ENCODE results near the gene RIMBP2.

RIMBP2 gene

DNA sequence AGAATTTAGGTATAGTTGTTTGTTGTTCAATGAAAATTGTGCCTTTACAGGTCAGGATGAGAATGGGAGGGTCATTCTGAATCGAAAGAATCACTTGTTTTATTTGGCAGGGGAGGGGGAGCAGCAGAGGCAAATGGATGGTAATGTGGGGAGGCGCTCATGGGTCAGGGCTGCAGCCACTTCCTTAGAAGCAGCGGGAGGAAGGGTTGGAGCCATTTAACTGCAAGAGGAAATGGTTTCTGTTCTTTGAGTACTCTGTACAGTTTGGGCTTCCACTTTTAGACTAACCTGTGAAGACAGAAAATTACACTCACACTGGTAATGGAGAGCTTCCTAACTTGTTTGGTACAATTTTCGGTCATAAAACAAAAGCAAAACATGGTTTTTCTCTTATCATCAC lies 321.2 kb downstream of the RIMBP2 start:
- DNase-seq, result no peak

DNA sequence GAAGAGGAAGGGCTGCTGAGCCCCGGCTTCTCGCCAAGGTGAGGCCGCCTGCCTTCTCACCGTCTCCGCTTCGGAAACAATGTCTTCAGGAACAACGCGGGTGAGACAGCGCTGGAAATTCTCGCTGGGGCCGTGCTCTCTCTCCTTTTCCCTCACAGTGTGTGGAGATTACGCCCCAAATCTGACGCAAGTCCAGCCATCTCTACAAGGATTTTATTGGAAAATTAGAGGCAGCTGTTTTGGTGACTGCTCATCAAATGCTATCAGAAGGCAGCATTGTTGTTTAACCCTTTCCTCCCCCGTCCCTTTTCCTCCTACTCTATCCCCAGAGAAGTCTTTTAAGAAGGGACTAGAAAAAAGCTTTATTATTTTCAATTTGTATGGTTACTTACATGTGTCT lies 324.9 kb downstream of the RIMBP2 start:
- no peak for DNase-seq

DNA sequence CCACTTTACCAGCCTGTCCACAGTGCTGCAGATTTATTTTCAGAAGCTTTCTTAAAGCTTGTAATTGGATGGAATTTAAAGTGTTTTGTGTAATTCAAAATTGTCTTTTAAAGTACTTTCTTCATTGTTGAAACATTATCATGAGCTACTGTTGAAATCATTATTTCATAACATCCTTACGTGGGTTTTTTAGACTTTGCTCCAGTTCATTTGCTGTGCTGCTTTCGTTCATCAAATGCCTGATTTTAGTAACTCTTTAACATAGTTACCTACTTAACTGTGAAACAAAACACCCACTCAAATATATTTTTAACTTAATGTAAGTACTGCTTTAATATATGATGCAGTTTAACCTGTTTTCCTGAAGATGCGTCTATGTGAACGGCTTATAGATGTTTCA lies 330.9 kb downstream of the RIMBP2 start:
- DNase-seq, result no peak

DNA sequence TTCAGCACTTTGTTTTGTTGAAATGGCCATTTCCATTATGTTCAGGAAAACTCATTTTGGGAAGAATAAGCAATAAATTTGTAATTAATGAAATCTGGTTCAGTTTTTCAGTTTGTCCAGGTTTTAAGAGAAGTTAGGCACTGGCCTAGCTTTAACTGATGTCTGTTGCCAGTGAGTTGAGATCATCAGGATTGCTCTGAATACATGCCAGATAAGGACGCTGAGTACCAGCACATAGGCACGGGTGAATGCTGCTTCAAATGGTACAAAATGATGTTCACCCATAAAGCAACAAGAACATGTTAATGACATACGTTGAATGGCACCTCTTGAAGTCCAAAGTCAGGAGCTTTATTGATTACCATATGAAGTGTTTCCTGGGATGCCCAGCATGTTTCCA lies 331.9 kb downstream of the RIMBP2 start:
- no peak for DNase-seq

DNA sequence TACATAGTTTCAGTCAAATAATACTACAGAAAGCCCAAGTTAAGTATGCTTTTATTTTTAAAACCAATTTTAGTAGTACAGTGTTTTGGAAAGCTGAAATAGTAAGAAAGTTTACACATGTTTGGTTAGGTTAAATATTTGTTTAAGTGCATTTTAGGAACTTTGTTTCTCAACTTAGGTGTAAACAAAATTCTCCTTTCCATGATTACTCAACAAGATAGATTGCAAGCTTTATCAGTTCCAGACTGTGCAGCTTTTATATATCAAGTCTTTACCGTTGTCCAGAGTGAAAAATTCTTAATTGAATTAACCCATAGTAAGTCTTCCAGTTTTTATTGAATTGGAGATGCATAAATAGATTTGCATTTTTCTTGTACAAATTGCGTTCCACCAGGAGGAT lies 333.3 kb downstream of the RIMBP2 start:
- no peak for DNase-seq

DNA sequence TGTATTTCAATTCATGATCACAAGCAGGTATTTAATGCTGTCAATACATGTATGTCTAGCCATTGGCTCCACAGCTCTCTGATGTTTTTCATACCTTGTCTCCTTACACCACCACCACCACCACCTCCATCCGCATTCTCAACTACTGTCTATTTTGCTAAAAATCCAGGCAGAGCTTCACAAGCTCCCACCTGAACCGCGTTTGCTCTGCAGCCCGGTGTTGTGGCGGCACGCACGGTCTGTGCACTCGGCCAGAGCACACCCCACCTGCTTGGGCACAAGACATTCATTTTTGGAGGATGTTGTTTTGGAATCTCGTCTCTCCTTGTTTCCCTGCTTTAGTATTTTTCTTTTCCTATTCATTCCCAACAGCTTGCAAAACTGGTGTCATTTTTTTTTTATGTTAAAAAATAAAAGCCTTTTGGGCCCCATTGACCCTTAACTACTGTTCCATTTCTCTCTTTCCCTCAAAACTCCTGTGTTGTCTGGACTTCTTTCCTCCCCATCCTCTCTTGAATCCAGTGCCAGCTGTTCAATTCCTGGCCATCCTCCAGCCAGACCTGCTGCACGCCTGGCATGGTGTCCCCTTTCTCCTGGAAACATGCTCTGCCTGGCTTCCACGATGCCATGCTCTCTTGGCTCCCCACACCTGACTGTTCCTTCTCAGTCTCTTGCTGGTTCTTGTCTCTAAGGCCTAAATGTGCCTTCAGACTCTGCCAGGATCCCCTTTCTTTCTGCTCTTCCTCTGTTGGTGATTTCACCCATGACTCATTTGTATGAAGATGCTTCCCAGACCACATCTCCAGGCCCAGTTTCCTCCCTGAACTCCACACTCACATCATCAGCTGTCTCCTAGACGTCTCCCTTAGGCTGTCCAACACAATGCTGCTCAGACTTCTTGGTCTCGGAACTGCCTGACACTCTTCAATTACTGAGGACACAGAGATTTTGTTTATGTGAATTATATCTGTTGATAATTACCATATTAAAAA lies 340.5 kb downstream of the RIMBP2 start:
- no peak for DNase-seq

DNA sequence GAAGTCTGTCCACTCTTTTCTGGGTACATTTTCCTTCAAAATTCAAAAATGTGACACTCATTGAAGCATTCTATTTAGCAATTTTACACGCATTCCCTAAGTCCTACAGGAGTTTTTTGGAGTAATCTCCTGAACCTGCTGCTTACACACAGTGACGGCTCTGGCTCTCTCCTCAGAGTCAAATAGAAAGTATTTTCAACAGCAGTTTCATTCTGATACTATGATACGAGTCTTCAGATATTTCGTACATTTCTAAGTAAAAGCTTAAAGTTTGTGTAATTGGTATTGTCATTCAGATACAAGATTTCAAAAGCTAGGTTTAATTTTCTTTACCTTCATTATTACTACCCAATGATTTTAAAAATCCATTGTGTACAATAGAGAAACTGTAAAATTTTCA lies 342.0 kb downstream of the RIMBP2 start:
- no peak for DNase-seq

DNA sequence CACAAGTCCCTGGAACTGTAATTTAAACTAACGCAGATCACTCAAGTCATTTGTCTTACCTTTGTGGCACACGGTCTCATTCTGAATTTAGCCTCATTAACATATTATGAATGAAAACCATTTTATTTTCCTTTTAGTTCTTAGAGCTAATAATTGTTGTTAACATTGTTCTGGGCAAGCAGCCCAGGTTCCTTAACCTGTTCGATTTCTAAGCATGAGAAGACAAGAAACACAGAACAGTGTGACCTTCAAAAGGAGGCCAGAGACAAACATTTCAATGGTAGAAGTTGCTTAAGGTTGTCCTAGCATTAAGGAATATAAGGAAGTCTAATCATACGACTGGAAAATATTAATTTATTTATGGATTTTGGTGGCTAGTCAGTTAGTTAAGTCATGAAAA lies 343.2 kb downstream of the RIMBP2 start:
- no peak for DNase-seq

DNA sequence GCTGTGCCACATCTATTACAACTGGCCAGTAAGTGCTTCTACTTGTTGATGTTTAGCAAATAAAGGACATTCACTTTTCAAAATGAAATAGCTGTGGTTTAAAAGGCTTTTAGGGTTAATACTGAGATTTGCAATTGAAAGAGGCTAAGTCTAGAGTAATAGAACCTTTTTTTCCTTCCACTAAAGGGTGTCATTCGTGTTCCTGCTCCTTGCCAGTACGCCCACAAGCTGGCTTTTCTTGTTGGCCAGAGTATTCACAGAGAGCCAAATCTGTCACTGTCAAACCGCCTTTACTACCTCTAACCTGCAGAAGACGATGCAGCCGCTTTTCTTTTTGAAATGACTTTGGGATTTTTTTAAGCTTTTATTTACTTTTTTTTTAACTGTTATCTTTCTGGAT lies 344.8 kb downstream of the RIMBP2 start:
- DNase-seq, result no peak

DNA sequence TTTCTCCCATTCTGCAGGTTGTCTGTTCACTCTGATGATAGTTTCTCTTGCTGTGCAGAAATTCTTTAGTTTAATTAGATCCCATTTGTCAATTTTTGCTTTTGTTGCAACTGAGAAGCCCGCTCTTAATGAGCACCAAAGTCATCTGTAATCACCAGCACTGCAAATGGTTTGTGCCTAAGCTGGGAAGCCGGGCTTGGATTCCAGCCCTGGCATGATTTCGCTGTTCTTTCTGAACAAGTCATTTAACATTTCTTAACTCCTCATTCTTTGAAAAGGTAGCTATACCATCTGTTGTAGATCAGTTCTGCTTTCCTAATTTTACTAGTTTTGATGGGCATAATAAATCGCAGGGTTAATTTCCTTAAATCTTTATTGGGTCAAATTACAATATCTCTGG lies 346.3 kb downstream of the RIMBP2 start:
- DNase-seq, result no peak

DNA sequence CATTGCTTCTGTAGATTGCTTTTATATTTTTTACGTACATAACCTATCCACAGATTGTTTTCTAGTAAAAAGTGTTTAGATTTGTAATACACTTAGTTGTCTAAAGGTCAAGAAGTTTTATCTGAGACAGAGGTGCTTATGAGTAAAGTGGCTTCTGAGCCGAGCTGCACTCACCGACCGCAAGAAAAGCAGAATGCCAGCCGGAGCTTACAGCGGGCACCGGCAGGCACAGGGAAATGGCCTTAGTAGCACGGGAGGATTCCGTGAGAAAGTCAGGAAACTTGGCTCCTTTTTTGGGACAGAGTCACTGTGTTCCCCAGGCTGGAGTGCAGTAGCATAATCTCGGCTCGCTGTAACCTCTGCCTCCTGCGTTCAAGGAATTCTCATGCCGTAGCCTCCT lies 348.6 kb downstream of the RIMBP2 start:
- no peak for DNase-seq

DNA sequence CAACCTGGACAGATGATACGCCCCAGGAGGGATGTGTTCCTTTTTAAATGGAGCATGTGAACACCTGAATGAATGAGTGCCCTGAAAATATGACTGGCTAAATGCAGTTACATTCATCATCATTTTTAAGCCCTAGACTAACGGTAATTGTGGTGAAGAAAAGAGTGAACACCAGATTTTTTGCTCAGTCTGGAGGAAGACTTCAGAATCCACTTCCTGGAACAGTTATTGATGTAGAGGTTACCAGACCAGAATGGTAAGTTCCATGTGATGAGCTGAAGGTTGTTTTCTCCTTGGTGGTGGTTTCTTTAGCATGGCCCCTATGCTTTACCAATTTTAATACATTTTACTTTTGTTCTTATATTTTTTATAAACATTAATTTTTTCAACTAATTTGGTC lies 349.1 kb downstream of the RIMBP2 start:
- no peak for DNase-seq

DNA sequence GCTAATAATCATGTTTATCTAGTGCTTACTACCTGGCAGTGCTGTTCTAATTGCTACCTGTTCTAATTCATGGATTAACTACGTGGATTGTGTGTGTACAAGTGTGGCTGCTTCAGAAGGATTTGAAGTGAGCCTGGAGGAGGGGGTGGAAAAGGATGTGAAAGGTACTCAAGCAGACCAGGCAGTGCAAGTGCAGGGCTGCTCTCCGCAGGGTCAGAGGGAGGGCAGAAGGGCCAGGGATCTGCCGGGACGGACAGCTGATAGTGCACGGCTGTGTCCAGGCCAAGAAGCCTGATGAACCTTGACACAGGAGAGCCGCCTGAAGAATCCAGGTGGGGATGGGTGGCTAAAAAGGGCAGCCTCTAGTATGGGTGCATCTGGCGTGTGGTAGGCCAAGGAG lies 349.9 kb downstream of the RIMBP2 start:
- DNase-seq, result no peak

DNA sequence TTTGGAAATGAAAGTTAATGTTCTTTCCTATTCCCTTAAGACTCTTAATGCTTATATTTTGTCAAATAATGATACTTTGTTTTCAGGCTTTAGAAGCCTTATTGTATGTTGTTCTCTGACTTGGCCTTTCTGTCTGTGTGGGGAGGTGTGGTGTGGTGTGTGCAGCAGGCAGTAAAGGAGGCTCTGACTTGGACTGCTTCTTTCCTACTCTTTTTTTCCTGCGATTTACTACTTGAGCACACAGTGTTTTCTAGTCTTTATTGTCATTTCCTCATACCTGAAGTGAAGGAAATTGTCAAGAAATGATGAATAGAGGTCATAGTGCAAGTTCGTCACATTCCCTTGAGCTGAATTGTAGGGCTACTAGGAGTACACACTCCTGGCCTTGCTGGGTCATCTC lies 351.5 kb downstream of the RIMBP2 start:
- DNase-seq, result no peak

DNA sequence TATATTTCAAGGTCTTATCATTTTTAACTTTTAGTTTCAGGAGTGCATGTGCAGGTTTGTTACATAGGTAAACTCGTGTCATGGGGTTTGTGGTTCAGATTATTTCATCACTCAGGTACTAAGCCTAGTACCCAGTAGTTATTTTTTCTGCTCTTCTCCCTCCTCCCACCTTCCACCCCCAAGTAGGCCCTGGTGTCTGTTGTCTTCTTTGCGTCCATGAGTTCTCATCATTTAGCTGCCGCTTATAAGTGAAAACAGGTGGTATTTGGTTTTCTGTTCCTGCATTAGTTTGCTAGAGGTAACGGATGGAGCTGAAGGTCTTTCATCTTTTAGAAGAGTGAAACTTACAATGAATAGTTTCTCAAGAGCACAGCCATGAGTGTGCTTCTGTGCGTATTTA lies 354.0 kb downstream of the RIMBP2 start:
- DNase-seq, result no peak

DNA sequence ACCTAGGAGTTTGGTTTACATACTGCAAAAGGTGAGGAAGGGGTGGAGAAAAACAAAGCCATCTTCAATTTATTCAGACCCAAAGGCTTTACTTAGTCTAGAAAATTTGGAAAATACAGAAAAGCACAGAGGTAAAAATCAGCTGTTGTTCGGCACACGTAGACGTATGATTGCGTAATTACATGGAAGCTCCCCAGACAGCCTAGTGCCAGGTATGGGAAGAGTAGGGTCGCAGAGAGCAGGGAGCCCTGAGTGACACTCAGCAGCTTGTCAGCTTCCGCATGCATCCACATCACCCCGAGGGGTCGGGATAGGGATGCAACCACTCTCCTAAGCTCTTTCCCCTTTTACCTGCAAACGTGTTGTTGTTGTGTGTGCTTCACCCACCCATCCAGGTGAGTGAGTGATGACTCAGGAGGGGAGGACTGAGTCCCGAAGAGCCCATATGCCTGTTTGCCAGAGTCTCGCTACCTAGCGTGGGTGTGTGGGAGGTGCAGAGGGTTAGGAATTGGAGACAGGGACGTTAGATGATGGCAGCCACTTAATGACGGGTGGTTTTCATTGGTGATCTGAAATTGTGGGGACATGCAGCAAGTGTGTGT lies 358.3 kb downstream of the RIMBP2 start:
- DNase-seq, result no peak

DNA sequence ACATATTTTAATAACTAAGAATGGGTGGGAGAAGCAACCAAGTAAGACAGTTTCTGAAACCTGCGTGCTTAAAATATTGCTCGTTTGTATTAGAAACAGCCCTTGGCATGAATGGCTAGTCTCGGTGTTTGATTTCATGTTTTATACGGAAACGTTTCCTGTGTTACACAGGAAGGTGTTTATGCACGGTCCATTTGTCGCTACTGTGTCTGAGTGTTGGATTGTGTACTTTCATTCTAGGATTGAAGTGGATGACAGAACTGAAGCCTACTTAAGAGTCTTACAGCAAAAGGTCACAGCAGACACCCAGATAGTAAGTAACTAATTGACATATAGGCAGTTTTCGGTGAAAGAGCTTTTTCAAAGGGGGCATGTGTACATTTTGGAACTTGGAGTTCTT lies 358.9 kb downstream of the RIMBP2 start:
- no peak for DNase-seq

DNA sequence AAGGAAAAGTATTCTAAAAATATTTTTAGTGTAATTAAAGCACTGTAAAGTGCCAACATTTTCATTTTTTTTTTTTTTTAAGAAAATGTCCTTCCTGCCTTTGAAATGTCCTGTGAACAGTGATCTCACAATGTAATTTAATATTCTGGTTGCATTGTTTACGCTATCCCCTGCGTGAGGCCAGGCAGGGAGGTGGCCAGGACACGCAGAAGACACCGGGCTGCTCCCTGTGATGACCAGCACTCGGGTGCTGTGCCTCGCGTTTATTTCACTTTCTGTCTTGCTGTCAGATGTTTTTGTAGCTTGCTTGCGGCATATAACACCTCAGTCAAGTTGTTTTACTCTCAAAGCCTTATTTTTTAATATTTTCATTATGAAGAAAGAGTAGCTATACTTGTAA lies 359.9 kb downstream of the RIMBP2 start:
- DNase-seq, result no peak

DNA sequence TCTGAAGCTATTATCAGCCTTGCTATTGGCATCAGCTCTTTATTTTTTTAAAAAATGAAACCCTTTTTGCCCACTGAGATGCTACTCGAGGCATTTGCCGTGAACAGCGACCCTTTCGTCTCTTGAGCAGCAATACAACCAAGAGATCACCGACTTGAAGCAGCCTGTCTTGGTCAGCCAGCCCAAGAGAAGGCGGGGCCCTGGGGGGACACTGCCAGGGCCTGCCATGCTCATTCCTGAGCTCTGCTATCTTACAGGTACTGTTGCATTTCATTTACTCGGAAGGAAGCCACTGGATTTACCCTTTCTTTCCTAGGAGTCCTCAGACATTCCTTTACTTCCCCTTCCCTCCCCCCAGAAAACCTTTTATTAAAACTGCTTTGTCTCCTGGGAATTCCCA lies 361.7 kb downstream of the RIMBP2 start:
- no peak for DNase-seq

DNA sequence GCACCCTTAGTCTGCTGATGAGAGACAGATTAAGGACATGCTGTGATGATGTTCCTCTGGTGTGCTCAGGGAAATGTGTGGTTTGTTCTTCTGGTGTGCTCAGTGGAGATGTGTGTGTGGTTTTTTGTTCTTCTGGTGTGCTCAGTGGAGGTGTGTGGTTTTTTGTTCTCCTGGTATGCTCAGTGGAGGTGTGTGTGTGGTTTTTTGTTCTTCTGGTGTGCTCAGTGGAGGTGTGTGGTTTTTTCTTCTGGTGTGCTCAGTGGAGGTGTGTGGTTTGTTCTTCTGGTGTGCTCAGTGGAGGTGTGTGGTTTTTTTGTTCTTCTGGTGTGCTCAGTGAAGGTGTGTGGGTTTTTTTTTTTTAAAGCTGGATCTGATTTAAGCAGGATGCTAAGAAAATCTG lies 363.0 kb downstream of the RIMBP2 start:
- no peak for DNase-seq

DNA sequence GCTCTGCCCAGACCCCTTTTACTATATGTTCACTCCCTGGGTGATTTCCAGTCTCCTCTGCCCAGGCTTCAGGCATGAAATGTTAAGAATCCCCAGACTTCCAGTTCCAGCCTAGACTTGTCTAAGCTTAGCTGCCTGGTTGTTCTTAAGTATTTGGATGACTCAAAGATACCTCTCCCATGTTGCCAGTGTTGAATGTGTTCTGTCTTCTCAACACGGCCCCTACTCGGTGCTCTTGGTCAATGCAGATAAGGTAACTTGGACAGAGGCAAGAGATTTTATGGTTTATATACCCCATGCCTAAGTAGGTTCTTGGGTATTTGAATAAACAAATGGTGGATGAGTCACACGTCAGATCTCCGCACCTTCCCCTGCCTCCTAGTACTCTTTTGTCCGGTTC lies 364.8 kb downstream of the RIMBP2 start:
- no peak for DNase-seq

DNA sequence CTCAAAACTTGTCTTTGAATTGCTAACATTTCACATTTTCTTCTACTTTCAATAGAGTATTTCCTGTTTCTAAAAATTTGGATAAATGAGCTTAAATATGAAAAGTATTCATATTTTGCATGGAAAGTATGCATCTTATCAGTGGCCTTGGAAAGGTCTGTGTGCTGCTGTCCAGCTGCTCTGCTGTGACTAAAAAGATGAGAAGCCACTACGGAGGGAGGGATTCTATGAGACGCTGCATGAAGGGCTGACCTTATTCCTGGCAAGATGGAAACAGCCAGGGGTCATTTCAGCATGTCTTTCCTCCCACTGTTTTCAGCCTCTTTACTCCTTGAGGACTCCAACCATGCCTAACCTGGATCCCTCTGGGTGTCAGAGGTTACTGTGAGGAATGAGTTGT lies 365.4 kb downstream of the RIMBP2 start:
- no peak for DNase-seq

DNA sequence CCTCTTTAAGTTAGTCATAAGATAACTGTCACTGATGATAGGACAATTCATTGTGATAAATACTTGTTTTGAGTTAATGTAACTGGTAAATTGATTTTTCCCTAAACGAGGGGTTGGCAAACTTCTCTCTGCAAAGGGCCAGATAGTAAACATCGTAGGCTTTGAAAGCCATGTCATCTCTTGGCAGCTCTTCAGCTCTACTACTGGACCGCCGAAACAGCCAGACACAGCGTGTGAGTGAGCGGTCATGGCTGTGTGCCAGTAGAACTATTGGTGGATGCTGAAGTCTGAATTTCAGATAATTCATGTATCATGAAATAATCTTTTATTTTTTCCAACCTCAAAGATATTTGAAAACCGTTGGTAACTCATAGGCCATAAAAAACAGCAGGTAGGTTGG lies 368.5 kb downstream of the RIMBP2 start:
- DNase-seq, result no peak
